ENCODE data around the gene ANKRD55.
"Not testable (repeated sequence)": the region's sequence is repeated elsewhere in the genome, so short reads cannot be mapped to it uniquely, and the experiment has no call there.

ANKRD55 gene
- 0 to 0.18 (median 0) reads per million in 4 experiments for total RNA-seq

DNA sequence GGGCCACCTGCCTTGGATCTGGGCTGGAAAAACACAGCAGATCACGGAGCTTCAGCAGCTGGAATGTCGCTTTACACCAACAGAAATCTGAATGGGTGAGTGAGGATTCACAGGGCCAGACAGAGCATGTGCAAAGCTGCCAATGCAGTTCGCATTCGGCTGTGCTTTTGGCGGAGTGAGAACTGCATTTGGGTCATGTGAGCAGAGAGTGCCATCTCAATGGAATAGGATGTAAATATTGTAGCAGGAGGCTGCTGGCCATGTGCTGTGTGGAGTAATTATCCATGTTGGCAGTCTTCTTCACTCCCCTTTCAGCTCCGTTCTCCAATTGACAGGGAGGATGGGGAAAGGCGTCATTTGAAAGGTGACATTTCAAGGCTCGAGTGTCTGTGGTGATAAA, at the start of gene ANKRD55:
Gene ANKRD55 (minus strand): TSS at position 101 of the 400 bp plus-strand sequence. CDS start 417 bp downstream, outside the sequence.
- no peak for DNase-seq

GRCh38 chr5:56282216-56282615, 49.1 kb upstream of the ANKRD55 start:
- DNase-seq, result no peak

GRCh38 chr5:56281489-56282165, 48.5 kb upstream of the ANKRD55 start:
- no peak for DNase-seq

DNA sequence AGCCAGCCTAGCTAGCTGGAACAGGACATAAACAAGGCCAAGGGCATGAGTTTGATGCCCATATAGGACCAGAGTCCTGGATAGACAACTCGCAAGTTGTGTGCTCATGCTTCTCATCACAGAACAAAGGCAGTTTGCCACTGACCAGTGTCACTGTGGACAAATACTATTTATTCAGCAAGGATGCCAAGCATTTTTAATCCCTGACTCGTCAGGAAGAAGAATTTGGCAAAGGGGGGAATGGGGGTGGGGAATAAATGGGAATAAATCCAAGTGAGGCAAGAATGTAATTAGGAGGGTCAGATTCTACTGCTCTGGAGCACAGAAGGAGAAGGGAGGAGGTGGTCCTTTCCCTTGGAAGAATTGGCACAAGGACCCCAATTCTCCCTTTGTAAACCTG, 46.8 kb upstream of the ANKRD55 start:
- DNase-seq, result no peak

DNA sequence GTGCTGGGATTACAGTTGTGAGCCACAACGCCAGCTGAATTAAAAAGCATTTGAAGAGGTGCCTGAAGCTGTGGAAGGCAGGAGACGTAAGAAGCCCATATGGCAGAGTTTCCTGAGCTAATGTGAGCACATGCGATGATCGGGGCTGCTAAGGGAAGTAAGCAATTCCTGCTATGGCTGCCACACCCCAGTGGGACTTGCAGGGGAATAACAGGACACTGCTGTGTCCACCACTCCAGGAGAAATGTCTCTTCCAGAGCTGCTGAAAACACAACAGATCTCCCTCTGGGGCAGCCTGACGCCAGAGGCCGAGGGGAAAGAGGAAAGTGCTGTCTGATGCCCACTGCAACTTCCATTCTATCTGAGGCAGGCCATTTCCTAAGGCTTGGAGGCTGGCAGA, 46.2 kb upstream of the ANKRD55 start:
- no peak for DNase-seq

DNA sequence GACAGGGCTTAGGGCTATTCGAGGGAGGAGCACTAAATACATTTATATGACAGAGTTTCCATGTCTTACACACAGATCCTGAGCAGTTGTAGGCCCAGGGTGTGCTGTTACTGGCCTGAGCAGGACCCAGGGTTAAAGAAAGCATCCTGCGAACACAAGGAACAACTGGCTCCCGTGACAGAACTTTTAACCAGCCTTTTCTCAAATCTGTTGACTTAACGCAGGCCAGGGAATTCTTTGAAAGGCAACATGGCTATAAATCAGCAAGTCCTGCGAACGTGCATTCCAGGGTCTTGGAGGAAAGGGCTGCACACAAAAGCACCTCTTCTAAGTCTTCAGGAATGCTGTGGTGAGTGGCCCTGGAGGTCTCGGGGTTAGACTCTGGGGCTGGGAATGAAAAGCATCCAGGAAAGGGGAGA, 45.2 kb upstream of the ANKRD55 start:
- DNase-seq, result no peak

GRCh38 chr5:56277573-56277972, 44.4 kb upstream of the ANKRD55 start:
- no peak for DNase-seq

GRCh38 chr5:56273376-56273955, 40.3 kb upstream of the ANKRD55 start:
- no peak for DNase-seq

- DNase-seq, result no peak
Measured at GRCh38 chr5:56272765-56273164, 39.6 kb upstream of the ANKRD55 start.

GRCh38 chr5:56270568-56271392, 37.6 kb upstream of the ANKRD55 start:
- DNase-seq, result peak; percentile 62

DNA sequence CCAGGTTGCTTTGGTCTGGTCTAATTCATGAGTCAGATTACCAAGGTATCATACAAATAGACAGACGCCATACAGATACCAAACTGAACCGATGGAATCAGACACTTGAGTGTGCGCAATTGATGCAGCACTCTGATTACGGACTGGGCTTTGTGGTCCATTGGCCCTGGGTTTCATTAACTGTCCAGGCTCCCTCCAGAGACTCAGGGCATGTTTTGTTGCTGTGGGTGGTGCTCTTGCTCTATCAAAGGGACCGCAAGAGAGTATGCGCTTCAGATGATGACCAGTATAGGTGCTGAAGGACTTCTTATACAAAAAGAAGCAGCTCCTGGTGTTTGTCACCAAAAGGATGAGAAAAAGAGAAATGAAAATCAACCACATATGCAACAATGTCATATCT, 36.9 kb upstream of the ANKRD55 start:
- DNase-seq, result no peak

DNA sequence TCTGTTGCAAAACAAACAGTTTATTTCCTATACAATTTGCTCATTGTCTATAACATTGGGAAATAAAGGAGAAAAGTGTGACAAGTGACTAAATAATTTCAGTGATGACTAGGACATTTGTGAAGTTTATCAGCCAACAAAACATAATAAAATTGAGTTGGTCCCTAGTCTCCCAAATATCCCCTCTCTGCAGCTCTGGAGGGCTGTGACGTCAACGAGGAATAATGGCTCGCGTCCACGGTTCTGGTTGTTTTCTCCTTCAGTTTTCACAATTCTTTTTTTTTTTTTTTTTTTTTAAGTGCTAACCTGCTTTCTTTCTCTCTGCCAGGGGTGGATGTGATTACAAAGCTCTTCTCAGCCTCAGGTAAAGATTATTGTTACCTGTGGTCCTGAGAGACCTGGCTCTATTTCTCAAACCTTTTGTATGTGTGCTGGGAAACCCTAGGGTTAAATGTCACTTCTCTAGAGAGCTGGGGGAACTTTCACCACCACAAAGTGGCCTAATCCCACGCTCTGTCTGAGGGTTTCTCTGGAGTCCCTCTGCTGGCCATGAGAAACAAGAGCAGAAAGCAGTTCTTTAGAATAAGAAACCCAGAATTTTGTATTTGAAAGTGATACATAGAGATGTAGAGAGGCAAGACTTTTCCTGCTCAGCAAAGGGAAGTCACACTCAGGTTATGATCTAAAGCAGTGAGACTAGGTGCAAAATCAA, 36.2 kb upstream of the ANKRD55 start:
- DNase-seq, result no peak

GRCh38 chr5:56268707-56269106, 35.6 kb upstream of the ANKRD55 start:
- DNase-seq, result not testable (repeated sequence)

DNA sequence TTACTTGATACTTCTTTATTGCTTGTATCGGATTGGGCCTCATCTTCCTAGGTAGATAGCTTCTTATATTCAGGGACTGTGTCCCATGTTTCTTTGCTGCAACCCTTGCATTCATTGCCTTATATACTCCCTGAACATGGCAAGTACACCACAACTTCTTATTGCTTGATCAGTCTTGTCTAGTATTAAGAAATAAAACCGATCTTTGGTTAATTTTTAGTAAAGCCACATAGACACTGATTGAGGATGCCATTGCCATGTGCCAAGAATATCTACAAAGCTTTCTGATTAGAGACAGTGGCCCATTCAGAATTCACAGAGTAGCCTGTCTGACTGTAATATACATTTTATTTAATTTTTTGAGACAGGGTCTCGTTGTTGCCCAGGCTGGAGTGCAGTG, 34.7 kb upstream of the ANKRD55 start:
- no peak for DNase-seq

DNA sequence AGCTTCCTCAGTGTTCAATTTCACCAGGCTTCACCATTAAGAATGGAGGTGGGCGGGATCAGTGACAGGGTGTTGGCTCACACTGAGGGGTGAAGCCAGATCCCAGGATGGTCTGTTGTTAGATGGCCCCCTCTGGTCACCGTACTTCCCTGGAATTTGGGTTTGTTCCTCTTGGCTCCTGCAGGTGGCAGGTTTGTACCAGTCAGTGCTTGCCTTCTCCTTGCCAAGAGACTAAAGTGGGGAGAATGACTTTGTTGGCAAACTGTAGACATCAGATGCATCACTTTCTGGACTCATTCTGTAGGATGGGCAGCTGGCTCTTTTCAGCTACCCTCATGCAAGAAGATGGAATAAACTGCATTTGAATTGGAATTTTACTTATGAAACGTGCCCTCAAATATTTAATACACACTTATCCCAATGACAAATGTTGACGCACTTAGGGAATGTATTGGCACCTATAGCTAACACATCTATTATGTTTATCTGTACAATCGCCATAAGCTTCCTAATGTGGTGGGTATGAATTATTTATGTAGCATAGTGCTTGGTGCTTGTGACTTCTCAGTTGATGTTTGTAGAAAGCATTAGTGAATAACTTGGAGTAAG, 31.4 kb upstream of the ANKRD55 start:
- DNase-seq, result no peak

- DNase-seq, result no peak
Measured at GRCh38 chr5:56262279-56262678, 29.1 kb upstream of the ANKRD55 start.

DNA sequence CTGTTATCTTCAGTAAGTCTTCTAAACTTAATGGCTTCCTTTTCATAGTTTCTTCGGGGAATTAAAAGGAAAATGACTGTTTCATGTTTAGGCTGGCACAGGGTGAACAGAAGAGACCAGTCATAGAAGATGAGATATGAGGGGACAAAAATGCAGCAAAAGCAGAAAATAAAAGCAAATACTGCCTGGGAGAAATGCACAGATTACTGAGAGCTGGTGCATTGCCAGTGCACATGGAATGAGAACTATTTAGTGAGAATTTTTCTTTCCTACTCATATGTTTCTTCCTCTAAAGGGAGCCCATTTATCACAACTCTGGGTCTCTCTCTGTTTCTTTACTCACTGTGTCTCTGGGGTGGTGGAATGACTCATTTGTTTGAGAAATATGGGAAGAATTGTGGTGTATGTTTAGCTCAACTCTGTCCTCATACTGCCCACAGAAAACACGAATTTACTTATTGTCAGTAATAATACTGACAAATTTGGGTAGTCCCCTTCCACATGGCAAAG, 25.9 kb upstream of the ANKRD55 start:
- DNase-seq, result no peak

DNA sequence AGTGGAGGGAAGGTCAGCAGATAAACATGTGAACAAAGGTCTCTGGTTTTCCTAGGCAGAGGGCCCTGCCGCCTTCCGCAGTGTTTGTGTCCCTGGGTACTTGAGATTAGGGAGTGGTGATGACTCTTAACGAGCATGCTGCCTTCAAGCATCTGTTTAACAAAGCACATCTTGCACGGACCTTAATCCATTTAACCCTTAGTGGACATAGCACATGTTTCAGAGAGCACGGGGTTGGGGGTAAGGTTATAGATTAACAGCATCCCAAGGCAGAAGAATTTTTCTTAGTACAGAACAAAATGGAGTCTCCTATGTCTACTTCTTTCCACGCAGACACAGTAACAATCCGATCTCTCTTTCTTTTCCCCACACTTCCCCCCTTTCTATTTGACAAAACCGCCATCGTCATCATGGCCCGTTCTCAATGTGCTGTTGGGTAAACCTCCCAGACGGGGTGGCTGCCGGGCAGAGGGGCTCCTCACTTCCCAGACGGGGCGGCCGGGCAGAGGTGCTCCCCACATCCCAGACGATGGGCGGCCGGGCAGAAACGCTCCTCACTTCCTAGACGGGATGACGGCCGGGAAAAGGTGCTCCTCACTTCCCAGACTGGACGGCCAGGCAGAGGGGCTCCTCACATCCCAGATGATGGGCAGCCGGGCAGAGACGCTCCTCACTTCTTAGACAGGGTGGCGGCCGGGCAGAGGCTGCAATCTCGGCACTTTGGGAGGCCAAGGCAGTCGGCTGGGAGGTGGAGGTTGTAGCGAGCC, 24.8 kb upstream of the ANKRD55 start:
- not testable (repeated sequence) for DNase-seq

- no peak for DNase-seq
Measured at GRCh38 chr5:56257010-56257409, 23.9 kb upstream of the ANKRD55 start.

DNA sequence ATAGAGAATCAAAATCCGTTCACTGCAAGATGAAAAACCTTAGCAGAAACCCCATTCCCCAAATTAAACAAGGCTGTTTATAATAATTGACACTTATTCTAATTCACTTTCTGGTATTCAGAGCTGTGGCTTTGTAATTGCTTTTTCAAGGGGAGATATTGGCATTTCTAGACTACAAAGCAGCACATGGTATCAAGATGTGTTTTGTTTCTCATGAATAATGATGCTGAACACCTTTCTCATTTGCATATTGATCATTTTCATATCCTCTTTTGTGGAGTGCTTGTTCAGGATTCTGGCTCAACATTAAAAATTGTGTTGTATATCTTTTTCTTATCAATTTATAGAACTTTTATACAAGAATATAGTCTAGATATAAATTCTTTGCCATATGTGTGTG, 22.4 kb upstream of the ANKRD55 start:
- no peak for DNase-seq

DNA sequence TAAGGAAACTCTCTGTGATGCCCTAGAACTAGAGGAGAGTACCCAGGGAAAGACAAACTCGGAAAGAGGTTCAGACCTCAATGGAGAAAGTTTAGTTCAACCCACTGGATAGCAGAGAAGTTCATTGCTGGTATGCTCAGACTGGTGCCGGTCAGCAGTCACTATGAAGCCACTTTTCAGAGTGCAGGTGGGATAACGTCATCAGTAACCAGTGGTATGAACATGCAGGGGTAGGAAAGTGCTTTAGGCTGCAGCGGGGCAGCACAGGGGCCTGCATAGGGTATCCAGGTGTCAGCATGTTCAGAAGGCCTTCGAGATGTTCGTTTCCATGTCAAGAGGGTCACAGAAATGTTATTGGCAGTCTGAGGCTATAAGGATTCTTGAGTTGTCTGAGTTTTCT, 20.8 kb upstream of the ANKRD55 start:
- no peak for DNase-seq

DNA sequence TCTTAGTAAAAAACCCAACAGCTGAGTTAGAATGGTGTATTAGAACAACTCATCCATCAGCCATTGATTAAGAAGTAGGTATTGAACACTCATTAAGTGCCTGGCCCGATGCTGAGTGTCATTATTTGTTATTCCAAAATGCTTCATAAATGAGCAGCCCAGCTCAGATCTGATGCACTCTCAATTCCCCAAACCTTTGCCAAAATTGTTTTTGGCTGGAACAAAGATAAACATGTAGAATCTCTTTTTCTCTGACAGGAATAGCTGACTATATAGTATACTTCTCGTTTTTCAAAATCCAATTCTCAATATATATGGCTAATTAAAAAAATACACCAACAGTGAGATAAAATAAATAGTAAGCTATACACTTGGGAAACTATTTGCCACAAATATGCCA, 20.0 kb upstream of the ANKRD55 start:
- DNase-seq, result no peak
